ENCODE data around the gene CASP10. TPM values are rescaled to one million over a fixed set of nuclear protein-coding genes. Genes with fewer than 3 reads are reported as not detected.

Gene CASP10
- total and polyA plus RNA-seq, 2 of the 13 experiments (the other 11 are each of a cell fraction or from before 2014, with no cell fraction given), result 22.2 to 23.8 TPM

GRCh38 chr2:201185863-201186262, 2.9 kb downstream of the CASP10 start:
- Histone ChIP-seq H3K27ac (ENCODE audit: extremely low read length, insufficient read depth, low read length) (peak overlapping the region; percentile 13), H3K4me1 (ENCODE audit: insufficient read depth, low read length) (peaks cover 61% of the 10 kb centered on the region), H3K27me3 (ENCODE audit: control insufficient read depth in 1 of 2, insufficient read depth in 2 of 2, low read length in 2 of 2) (no peaks in the 10 kb centered on the region; a peak in 1 of 5 replicates), H2AFZ (ENCODE audit: low read length) (no peak overlapping the region), H3K79me2 (ENCODE audit: insufficient read depth, low read length) (peaks cover 56% of the 10 kb centered on the region), H3K4me3 (replicated peaks in 1 of 3; ENCODE audit: insufficient read depth in 1 of 3, low read depth in 2 of 3, low read length in 3 of 3) (peak overlapping the region in 1 of 3 experiments; percentile 74; a peak in 1 of 6 replicates), H4K20me1 (ENCODE audit: insufficient read depth, low read length) (no peaks in the 10 kb centered on the region), H3K4me2 (ENCODE audit: low read depth, low read length) (peak overlapping the region; percentile 75), H3K9ac (ENCODE audit: insufficient read depth, low read depth, low read length) (peak overlapping the region; percentile 88; the same call in 1 of the 2 replicates), H3K9me3 (ENCODE audit: low read length) (no peaks in the 10 kb centered on the region), H3K36me3 (replicated peaks in 1 of 2; ENCODE audit: control insufficient read depth in 1 of 2, insufficient read depth in 2 of 2, low read length in 2 of 2) (peaks cover 13 to 42% of the 10 kb centered on the region in 2 experiments)
- ATAC-seq (no peak), DNase-seq (ENCODE audit: low spot score) (no peak), FAIRE-seq (no peak)
- WGBS (ENCODE audit: low lambda C conversion rate), result 95% methylated on average over 4 of the region's 4 CpGs
- BruUV-seq (replicated peaks), result no TSS peak
- ChIA-PET CTCF (ENCODE audit: low intra/inter-chr PET ratio, low total read pairs) (no interaction called here), POLR2A (interaction anchor here (0.9 to 2.4 kb wide), 3 partner anchors 17 to 47 kb away, joined by 3 to 17 read pairs (median 13); no protein-coding TSS in a partner anchor)
- in situ Hi-C loops (cut with HindIII; ENCODE audit: extremely low pct_ligation_motif_present, low pct_unique_long_range_greater_than_20kb), result no loop called here
- TF ChIP-seq ZNF138 (CRISPR knock-in tag; IDR thresholded peaks at IDR 0.05; ENCODE audit: low read depth), result no peak
- no peak for TF ChIP-seq ZMYM4 (CRISPR knock-in tag; IDR thresholded peaks at IDR 0.05)
- TF ChIP-seq ZNF350 (CRISPR knock-in tag; IDR thresholded peaks at IDR 0.05; ENCODE audit: borderline replicate concordance, low read depth), result no peak
- TF ChIP-seq ZNF749 (CRISPR knock-in tag; IDR thresholded peaks at IDR 0.05; ENCODE audit: borderline replicate concordance), result no peak
- TF ChIP-seq ZBTB38 (CRISPR knock-in tag; IDR thresholded peaks at IDR 0.05), result 0 out of 2 replicates have a peak, but pooled peaks have one; percentile 41
- TF ChIP-seq ZNF572 (CRISPR knock-in tag; IDR thresholded peaks at IDR 0.05), result no peak
- TF ChIP-seq TBX2 (CRISPR knock-in tag; IDR thresholded peaks at IDR 0.05; ENCODE audit: borderline replicate concordance), result 0 out of 2 replicates have a peak, but pooled peaks have one; percentile 6
- no peak for TF ChIP-seq KDM4B (CRISPR knock-in tag; IDR thresholded peaks at IDR 0.05)
- TF ChIP-seq ERF (CRISPR knock-in tag; IDR thresholded peaks at IDR 0.05), result no peak
- no peak for TF ChIP-seq ZSCAN5A (CRISPR knock-in tag; IDR thresholded peaks at IDR 0.05; ENCODE audit: borderline replicate concordance)
- TF ChIP-seq, protein P1, sequence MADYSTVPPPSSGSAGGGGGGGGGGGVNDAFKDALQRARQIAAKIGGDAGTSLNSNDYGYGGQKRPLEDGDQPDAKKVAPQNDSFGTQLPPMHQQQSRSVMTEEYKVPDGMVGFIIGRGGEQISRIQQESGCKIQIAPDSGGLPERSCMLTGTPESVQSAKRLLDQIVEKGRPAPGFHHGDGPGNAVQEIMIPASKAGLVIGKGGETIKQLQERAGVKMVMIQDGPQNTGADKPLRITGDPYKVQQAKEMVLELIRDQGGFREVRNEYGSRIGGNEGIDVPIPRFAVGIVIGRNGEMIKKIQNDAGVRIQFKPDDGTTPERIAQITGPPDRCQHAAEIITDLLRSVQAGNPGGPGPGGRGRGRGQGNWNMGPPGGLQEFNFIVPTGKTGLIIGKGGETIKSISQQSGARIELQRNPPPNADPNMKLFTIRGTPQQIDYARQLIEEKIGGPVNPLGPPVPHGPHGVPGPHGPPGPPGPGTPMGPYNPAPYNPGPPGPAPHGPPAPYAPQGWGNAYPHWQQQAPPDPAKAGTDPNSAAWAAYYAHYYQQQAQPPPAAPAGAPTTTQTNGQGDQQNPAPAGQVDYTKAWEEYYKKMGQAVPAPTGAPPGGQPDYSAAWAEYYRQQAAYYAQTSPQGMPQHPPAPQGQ (CRISPR knock-in tag; IDR thresholded peaks at IDR 0.05; ENCODE audit: borderline replicate concordance), result no peak
- TF ChIP-seq ZNF563 (CRISPR knock-in tag; IDR thresholded peaks at IDR 0.05), result no peak
- TF ChIP-seq EED (CRISPR knock-in tag; IDR thresholded peaks at IDR 0.05), result no peak
- no peak for TF ChIP-seq MLLT10 (CRISPR knock-in tag; IDR thresholded peaks at IDR 0.05)
- TF ChIP-seq GTF2F1 (IDR thresholded peaks at IDR 0.05; ENCODE audit: low read length), result no peak
- TF ChIP-seq ZNF343 (CRISPR knock-in tag; IDR thresholded peaks at IDR 0.05), result no peak
- intact Hi-C loops (cut with micrococcal nuclease; ENCODE audit: unreplicated experiment), result no loop called here

Measured in HepG2 (cell line).